ENCODE results near the gene CNTLN.

CNTLN gene

DNA sequence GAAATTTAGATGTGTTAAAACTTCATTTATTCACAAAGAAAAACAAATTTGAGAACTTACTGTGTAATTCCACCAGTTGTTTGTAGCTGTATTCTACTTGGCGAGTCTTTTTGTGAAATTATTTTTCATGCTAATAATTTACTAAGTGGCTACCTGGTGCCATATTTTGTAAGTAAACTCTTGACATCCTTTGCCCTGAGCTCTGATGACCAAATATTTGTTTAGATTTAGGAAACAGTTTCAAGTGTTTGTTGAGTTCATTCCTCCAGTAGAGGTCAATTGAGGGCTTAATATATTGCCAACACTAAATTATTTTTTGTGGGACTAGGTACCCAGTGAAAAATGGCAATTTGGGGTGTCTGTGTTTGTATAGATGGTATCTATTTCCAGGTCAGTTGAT is 3.7 kb downstream of the CNTLN start:
- no peaks in the 10 kb centered on the region for H3K9me2 ChIP-seq (replicated peaks; ENCODE audit: insufficient read depth, low read length)
- no peaks in the 10 kb centered on the region for H3K9me3 ChIP-seq (ENCODE audit: insufficient read depth, low read length)
- no peaks in the 10 kb centered on the region for H4K20me1 ChIP-seq (ENCODE audit: low read depth, low read length)
- no peak overlapping the region for H3K9ac ChIP-seq (ENCODE audit: low read length)
- TF ChIP-seq, protein P1, sequence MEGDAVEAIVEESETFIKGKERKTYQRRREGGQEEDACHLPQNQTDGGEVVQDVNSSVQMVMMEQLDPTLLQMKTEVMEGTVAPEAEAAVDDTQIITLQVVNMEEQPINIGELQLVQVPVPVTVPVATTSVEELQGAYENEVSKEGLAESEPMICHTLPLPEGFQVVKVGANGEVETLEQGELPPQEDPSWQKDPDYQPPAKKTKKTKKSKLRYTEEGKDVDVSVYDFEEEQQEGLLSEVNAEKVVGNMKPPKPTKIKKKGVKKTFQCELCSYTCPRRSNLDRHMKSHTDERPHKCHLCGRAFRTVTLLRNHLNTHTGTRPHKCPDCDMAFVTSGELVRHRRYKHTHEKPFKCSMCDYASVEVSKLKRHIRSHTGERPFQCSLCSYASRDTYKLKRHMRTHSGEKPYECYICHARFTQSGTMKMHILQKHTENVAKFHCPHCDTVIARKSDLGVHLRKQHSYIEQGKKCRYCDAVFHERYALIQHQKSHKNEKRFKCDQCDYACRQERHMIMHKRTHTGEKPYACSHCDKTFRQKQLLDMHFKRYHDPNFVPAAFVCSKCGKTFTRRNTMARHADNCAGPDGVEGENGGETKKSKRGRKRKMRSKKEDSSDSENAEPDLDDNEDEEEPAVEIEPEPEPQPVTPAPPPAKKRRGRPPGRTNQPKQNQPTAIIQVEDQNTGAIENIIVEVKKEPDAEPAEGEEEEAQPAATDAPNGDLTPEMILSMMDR (IDR thresholded peaks at IDR 0.05; ENCODE audit: insufficient read depth, low read length, poor library complexity, severe bottlenecking) = no peak
- TF ChIP-seq EZH2phosphoT487 (conservative IDR thresholded peaks at IDR 0.05; ENCODE audit: low read length) = no peak
- H3F3A ChIP-seq (ENCODE audit: insufficient read depth) = no peaks in the 10 kb centered on the region
- H3K27ac ChIP-seq (ENCODE audit: low read depth, low read length) = no peak overlapping the region
- no peak overlapping the region for H3K4me2 ChIP-seq (ENCODE audit: low read depth, low read length, poor library complexity, severe bottlenecking)
- no peak overlapping the region for H2AFZ ChIP-seq (ENCODE audit: low read depth, low read length, severe bottlenecking)
- no peaks in the 10 kb centered on the region for H3K79me2 ChIP-seq (ENCODE audit: insufficient read depth, low read length)
- H3K36me3 ChIP-seq (ENCODE audit: low read length) = no peaks in the 10 kb centered on the region
- no peaks in the 10 kb centered on the region for H3K27me3 ChIP-seq (ENCODE audit: low read length)
- H3K4me3 ChIP-seq (ENCODE audit: insufficient read depth, low read length, poor library complexity, severe bottlenecking) = no peak overlapping the region

DNA sequence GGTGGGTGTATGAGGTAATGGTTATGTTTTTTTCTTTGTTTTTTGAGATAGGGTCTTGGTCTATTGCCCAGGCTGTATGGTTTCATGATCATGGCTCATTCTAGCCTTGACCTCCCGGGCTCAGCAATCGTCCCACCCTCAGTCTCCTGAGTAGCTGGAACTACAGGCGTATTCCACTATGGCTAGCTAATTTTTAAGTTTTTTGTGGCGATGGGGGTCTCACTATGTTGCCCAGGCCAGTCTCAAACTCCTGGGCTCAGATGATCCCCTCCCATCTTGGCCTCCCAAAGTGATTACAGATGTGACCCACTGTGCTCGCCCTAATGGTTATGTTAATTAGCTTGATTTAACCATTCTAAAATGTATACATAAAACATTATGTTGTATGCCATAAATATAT is 5.6 kb downstream of the CNTLN start:
- H3K9me2 ChIP-seq (replicated peaks; ENCODE audit: insufficient read depth, low read length) = no peaks in the 10 kb centered on the region
- H3K9ac ChIP-seq (ENCODE audit: low read length) = no peak overlapping the region
- H3K27ac ChIP-seq (ENCODE audit: low read depth, low read length) = no peak overlapping the region
- H3K9me3 ChIP-seq (ENCODE audit: insufficient read depth, low read length) = no peaks in the 10 kb centered on the region
- no peak overlapping the region for H2AFZ ChIP-seq (ENCODE audit: low read depth, low read length, severe bottlenecking)
- no peak overlapping the region for H3K4me3 ChIP-seq (ENCODE audit: insufficient read depth, low read length, poor library complexity, severe bottlenecking)
- no peaks in the 10 kb centered on the region for H4K20me1 ChIP-seq (ENCODE audit: low read depth, low read length)
- H3K36me3 ChIP-seq (ENCODE audit: low read length) = no peaks in the 10 kb centered on the region
- H3F3A ChIP-seq (ENCODE audit: insufficient read depth) = no peaks in the 10 kb centered on the region
- no peaks in the 10 kb centered on the region for H3K79me2 ChIP-seq (ENCODE audit: insufficient read depth, low read length)
- no peaks in the 10 kb centered on the region for H3K27me3 ChIP-seq (ENCODE audit: low read length)
- no peak overlapping the region for H3K4me2 ChIP-seq (ENCODE audit: low read depth, low read length, poor library complexity, severe bottlenecking)
- no peak for TF ChIP-seq EZH2phosphoT487 (conservative IDR thresholded peaks at IDR 0.05; ENCODE audit: low read length)
- TF ChIP-seq, protein P1 (IDR thresholded peaks at IDR 0.05; ENCODE audit: insufficient read depth, low read length, poor library complexity, severe bottlenecking) = no peak

DNA sequence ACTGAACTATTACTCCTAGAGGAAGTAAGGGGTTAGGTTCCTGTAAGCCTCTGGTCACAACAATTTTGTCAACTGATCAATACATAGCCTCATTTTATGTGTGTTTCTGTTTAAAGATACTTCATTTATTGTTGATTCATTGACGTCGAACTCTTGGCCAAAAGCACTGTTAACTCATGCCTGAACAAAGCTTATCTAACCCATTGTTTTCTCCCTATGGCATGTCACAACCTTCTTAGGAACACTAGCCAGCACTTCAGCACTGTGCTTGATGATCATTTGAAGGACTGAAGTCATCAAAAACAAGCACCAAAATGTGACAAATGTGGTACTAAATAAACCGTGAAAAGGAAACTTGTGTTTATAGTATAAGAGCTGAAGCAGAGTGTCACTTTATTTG is 13.5 kb downstream of the CNTLN start:
- Histone ChIP-seq H3K79me2 (ENCODE audit: insufficient read depth, low read length) (no peaks in the 10 kb centered on the region), H3K4me3 (ENCODE audit: insufficient read depth, low read length, poor library complexity, severe bottlenecking) (no peak overlapping the region), H3K4me2 (ENCODE audit: low read depth, low read length, poor library complexity, severe bottlenecking) (no peak overlapping the region), H3F3A (ENCODE audit: insufficient read depth) (no peaks in the 10 kb centered on the region), H3K9me2 (replicated peaks; ENCODE audit: insufficient read depth, low read length) (no peaks in the 10 kb centered on the region), H2AFZ (ENCODE audit: low read depth, low read length, severe bottlenecking) (no peak overlapping the region), H3K9me3 (ENCODE audit: insufficient read depth, low read length) (no peaks in the 10 kb centered on the region), H3K9ac (ENCODE audit: low read length) (no peak overlapping the region), H3K36me3 (ENCODE audit: low read length) (no peaks in the 10 kb centered on the region), H4K20me1 (ENCODE audit: low read depth, low read length) (no peaks in the 10 kb centered on the region), H3K27ac (ENCODE audit: low read depth, low read length) (no peak overlapping the region), H3K27me3 (ENCODE audit: low read length) (no peaks in the 10 kb centered on the region)
- no peak for TF ChIP-seq EZH2phosphoT487 (conservative IDR thresholded peaks at IDR 0.05; ENCODE audit: low read length)
- TF ChIP-seq, protein P1 (IDR thresholded peaks at IDR 0.05; ENCODE audit: insufficient read depth, low read length, poor library complexity, severe bottlenecking) = no peak
